Measurements from ENCODE around the gene RPP21.

Gene RPP21

DNA sequence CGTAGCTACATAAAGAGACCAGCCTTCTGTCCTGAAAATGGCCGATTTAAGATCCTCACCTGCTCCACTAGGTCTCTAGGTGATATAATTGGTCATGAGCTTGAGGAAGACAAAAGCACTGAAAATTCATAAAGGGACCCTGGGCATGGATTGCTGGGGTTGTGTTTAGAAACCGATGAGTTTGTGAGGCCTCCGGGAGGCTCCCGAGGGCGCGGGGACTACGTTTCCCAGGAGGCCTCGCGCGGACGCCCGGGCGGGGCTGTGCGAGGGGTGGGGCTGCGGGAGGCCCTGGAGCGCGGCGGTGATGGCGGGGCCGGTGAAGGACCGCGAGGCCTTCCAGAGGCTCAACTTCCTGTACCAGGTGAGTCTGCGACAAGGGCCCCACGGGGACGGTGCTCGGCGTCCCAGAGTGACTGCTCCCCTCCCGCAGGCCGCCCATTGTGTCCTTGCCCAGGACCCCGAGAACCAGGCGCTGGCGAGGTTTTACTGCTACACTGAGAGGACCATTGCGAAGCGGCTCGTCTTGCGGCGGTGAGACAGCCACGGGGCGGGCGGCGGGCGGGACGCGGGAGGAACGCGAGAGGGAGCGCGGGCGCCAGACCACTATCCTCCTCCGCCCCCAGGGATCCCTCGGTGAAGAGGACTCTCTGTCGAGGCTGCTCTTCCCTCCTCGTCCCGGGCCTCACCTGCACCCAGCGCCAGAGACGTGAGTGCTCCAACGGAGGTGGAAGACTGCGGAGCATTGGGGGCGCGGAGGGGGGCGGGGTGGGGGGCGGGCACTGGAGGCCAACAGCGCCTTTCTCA lies at the start of gene RPP21:
RPP21 (plus strand) TSS at position 289 of the 804 bp plus-strand sequence; CDS start at position 305, 16 bp downstream.
- in situ Hi-C loops (cut with MboI; ENCODE audit: low sequenced_read_pairs) = no loop called here

DNA sequence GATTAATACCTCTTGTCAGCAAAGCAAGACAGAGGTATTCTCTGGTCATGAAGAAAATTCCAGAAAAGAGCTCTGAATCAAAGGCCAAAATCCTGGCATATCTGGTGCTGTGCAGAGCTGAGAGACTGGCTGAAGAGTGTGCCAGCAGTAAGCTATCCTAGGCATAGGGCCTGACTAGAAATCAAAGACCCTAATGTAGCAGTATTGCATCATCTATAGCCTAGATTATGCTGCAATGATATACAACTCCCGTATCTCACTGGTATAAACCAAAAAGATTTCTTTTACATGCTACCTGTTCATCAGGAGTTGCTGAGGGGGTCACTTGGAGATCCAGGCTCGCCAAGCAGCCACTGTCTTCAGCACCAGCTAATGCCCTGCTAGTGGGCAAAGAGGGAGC lies 49.1 kb upstream of the RPP21 start:
- in situ Hi-C loops (cut with MboI; ENCODE audit: low sequenced_read_pairs) = no loop called here

DNA sequence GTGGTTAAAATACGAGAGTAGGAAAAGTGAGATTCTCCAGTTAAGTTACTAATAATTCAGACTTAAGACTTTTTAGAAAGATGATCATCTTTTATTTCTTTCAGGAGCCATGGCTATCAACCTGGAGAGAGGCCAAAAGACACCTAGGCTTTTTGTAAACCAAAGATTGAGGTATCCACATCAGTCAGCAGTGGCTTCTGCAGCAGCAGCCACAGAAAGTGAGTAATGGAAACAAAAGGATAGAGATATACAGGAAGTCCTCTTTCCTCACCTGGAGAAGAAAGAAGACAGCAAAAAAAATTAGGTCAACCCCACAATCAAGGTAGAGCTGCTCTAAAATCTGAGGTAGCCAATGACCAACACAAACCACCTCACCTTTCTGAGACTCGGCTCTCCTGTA lies 41.0 kb upstream of the RPP21 start:
- in situ Hi-C loops (cut with MboI; ENCODE audit: low sequenced_read_pairs) = no loop called here

DNA sequence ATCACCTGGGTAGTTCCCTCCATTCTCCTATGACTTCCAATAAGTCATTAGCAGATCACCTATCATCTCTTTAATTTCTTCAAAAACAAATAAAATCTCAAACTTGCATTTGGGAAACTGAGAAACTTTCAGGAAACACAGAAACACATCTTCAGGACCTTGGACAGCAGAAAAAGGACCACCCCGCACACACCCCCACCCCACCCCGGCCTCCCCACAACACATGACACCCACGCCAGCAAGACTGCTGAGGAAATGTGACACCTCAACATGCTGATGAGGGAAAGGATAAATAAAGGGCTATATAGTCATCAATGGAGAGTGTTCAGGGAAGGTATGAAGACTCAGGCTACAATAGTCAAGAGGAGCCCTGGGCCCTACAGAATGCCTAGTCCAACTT lies 33.9 kb upstream of the RPP21 start:
- in situ Hi-C loops (cut with MboI; ENCODE audit: low sequenced_read_pairs) = no loop called here

DNA sequence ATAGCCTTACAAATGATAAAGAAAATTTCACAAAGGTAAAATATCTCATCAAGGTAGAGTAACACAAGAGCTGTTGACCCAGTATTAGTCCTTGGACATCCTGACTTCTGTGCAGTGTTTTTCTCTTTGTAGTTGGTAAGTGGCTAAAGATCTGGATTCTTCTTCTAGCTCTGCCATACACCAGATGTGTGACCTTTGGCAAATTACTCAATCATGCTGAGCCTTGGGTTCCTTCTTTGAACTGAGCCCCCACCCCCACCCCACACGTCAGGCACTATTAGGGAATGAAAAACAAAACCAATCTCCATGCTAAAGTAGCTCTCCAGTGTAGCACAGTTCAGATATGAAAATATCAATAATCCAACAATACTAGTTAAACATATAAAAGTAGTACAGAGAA lies 33.3 kb upstream of the RPP21 start:
- in situ Hi-C loops (cut with MboI; ENCODE audit: low sequenced_read_pairs) = no loop called here

DNA sequence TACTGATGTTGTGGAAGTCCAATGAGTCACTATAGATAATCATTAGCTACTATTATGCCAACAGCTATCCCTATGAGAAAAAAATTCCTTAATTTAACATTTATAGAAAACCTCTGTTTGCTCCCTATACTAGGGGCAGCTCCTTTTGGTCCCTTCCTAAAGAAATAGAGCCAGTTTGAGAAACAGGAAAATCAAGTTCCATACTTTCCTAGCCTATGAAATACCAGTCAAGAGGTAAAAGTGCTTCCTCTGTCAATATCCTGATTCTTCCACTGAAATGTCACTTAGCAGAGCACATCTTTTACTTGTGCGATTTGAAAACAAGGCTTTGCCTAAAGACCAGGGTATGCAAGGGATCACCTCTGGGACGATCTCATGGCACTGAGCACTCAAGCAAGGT lies 32.7 kb upstream of the RPP21 start:
- in situ Hi-C loops (cut with MboI; ENCODE audit: low sequenced_read_pairs) = no loop called here

DNA sequence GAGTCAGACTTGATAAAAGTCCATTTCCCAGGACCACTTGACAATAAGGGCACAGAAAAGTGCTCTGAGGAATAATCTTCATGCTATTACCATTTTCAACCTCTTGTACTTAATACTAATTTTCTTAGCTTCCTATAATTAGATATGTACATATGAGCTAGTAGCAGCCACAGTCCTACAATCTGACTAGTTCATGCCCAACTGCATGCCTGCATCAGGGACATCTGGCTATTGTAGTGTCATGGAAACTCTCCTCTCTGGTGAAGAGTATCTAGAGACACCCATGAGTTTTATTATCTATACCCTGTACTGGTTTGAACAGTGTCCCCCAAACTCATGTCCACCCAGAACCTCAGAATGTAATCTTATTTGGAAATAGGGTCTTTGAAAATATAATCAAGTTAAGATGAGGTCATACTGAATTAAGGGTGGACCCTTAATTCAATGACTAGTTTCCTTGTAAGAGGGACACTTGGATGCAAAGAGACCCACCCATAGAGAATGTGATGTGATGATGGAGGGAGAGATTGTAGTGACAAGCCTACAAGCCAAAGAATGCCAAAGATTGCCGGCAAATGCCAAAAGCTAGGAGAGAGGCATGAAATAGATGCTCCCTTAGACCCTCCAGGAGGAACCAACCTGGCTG lies 32.2 kb upstream of the RPP21 start:
- in situ Hi-C loops (cut with MboI; ENCODE audit: low sequenced_read_pairs) = no loop called here

DNA sequence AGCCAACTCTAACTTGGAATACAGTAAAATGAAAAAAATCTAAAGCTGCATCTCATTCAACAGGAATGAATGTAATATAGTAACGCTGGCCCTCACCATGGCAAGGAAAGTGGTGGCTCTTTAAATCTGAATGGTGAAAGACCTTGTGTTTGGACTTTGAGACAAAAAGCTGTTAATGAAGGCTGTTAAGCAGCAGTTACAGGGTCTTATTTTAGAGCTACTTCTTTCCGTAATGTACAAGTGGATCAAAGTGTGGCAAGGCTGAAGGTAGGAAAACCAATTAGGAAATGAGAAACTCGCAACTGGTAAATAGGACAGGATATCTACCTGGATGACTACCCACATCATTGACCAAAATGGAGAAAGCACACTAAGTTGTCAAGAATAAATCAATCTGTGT lies 29.8 kb upstream of the RPP21 start:
- in situ Hi-C loops (cut with MboI; ENCODE audit: low sequenced_read_pairs) = no loop called here

DNA sequence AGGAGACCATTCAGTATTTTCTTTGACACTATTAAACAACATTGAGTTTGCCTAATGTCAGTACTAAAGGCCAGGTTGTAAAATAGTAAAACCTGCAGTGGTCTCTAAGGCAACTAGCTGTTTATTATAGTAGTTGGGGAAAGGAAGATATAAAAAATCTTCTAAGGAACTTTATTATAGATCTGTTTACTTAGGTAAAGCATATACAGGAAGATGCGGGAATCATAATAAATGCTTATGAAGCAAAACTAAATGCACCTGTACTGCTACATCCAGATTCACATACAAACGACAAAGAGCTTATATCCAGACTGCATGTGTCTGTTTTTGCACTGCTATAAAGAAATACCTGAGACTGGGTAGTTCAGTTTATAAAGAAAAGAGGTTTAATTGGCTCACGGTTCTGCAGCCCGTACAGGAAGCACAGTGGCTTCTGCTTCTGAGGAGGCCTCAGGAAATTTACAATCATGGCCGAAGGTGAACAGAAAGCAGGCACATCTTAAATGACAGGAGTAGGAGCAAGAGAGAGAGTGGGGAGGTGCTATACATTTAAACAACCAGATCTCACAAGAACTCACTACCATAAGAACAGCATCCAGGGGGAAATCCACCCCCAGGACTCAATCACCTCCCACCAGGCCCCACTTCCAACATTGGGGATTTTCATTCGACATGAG lies 26.9 kb upstream of the RPP21 start:
- in situ Hi-C loops (cut with MboI; ENCODE audit: low sequenced_read_pairs) = no loop called here

DNA sequence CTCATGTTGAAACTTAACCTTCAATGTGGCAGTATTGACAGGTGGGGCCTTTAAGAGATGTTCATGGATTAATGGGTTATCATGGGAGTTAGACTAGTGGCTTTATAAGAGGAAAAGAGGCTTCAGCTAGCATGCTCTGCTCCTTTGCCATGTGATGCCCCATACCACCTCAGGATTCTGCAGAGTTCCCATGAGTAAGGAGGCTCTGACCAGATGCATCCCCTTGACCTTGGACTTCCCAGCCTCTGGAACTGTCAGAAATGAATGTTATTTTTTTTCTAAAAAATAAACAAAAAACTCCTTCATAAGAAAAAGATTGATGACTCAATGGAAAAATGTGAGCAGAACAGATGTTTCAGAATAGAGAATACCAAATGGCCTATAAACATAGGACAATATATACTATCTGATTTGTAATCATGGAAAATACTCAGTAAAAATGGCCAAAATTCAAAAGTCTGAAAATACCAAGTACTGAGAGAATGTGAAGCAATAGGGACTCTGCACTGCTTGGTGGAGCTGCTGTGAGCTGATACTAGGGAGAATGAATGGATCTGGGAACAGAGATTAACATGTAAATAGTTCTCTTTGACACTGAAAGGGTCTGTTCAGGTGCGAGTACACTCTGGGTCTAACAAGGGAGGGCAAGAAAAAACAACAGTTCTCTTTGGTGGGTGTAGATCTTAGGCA lies 25.7 kb upstream of the RPP21 start:
- in situ Hi-C loops (cut with MboI; ENCODE audit: low sequenced_read_pairs) = no loop called here

DNA sequence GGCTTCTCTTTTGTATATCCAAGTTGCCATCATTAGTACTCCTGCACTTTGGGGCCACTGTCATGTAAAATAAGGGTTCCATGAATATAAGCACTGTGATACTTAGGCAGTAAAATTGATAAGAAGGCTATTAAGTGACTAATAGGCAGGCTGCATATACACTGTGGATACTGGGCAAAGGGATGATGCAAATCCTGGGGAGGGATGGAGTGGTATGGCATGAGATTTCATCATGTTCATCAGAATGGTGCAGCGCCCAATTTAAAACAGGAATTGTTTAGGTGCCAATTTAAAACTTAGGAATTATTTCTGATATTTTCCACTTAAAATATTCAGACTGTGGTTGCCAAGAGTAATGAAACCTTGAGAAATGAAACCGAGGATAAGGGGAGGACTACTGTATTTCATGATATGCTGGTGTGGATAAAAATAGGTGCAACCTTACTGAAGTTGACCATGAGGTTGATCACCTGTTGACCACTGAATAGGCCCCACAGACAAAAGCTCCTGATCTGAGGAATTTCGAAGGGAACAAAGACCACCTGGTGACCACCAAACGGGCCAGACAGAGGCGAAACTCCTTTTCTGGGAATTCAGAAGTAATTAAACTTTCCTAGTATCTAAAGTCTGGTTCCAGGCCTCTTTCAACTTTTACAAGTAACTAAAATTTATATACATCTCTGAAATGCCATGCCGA lies 23.1 kb upstream of the RPP21 start:
- in situ Hi-C loops (cut with MboI; ENCODE audit: low sequenced_read_pairs) = no loop called here

DNA sequence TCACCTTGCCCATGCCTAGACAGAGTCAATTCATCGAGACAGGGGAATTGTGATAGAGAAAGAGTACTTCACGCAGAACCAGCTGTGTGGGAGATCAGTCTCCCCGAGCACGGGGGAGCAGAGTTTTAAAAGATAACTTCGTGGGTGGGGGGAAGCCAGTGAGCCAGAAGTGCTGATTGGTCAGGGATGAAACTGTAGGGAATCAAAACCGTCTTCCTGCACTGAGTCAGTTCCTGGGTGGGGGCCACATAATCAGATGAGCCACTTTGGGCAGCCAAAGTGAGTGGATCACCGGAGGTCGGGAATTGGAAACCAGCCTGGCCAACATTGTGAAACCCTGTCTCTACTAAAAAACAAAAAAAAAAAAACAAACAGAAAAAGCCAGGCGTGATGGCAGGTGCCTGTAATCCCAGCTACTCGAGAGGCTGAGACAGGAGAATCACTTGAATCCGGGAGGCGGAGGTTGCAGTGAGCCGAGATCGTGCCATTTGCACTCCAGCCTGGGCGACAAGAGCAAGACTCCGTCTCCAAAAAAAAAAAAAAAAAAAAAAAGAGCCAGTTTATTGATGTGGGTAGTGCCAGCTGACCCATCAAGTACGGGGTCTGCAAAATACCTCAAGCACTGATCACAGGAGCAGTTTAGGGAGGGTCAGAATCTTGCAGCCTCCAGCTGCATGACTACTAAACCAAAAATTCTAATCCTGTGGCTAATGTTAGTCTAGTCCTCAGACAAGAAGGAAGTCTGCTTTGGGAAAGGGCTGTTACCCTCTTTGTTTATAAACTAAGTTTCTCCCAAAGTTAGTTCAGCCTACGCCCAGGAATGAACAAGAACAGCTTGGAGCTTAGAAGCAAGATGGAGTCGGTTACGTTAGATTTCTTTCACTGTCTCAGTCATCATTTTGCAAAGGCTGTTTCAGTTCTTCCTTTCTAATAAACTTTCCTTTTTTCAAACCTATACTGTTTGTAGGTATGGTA lies 22.1 kb upstream of the RPP21 start:
- in situ Hi-C loops (cut with MboI; ENCODE audit: low sequenced_read_pairs) = no loop called here

DNA sequence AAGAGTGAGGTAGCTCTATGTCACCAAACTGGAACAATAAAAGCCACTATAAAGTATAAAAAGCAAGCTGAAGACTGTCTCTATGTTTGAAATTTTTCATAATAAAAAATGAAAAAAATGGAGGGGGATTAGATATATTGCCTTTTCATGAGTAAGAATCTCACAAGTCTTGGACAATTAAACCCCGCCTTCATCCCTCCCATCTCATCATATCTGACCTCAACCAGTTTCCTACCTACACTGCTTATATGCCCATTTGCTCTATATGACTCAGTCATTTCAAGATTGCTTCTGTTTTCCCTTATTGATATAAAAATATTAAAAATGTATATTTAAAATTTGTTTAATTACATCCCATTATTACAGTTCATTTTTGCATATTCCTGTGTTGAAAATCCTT lies 21.1 kb upstream of the RPP21 start:
- in situ Hi-C loops (cut with MboI; ENCODE audit: low sequenced_read_pairs) = no loop called here

DNA sequence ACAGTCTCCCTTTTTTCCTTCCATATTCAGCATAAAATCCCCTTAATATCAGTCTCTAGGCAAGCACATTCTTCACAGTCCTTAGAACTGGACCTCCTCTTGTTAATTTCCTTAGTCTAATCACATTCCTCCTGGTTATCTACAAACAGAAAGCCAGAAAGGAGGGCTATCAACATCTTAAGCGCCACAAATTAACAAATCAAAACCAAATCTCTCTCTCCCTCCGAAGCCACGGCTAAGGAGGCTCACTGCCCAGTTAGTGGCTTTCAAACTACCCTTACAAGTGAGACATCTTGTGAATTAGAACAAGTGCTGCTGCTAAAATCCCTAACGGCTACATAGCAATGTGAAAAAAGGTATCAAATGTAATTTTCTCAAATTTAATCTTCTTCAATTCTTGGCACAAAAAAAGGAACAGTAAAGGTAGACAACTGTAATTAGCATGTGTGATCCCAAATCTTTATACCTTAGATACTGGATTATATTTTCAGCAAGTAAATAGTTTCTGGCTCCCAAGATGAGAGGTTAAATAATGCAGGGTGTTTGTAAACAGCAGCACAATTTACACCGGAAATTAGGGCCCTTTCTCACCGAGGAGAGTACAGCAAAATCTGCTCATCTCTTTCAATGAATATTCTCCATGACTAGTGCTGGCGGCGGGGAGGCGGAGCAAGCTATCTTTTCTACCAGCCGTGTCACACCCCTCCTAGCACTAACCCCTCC lies 19.6 kb upstream of the RPP21 start:
- in situ Hi-C loops (cut with MboI; ENCODE audit: low sequenced_read_pairs) = no loop called here

DNA sequence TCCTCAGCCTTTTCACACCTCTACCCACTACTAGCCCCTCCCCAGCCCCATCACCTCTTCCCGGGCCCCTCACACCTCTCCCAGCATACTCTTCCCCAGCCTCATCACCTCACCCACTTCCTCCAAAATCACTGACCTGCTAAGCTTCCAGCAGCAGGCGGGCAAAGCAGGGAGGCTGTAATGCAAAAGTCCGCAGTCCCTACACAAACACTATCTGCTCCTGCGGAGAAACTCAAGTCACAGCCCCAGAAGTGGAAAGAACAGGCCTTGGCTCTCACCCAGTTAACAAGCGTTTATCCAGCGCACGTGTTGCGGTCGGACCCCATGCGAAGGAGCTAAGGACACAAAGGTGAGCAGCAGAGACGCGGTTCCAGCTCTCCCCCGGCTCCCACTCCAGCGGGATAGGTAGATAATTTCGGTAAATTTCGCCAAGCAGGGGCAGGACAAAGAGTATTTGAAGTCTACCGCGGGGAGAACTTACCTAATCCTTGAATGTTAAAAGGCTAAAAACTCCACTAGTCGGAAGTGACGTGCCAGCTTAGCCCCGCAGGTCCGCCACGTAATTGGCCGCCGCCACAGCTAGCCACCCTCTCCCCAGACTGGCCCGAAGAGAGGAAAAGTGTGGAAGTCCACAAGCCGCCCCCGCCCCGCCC lies 19.0 kb upstream of the RPP21 start:
- in situ Hi-C loops (cut with MboI; ENCODE audit: low sequenced_read_pairs) = no loop called here

DNA sequence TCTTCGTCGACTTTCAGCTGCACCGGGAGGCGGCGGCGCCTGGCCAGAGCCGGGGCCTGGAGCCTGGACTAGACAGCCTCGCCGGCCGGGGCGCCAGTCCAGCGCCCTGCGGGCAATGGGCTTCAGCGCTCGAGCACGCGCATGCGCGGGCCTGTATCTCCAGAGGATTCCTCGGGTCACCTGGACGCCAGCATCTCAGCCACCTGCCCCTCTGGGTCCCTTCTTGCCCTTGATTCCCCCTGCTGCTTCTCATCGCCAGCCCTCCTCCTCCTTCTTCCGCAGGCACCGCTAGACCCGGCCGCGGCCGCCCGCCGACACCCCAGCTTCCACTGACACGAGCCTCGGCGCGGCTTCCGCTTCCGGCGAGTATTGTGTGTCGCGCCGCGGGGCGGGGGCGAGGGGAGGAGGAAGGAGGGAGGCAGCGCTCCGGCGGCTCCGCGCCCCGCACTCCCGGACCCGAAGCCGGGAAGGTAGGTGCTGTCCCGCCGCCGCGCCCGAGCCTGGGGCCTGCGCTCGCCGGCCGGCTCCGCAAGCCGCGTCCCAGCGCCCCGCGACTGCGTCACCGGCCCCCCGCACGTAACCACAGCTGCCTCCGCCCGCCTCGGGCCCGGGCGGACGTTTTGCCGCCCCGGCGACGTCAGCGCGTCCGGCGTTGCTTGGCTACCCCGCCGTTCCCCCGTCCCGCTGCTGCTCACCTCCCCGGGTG lies 18.3 kb upstream of the RPP21 start, which contains the start of gene TRIM39:
TRIM39 (plus strand) TSS at position 402 of the 706 bp plus-strand sequence. CDS start 2,391 bp downstream, outside the sequence.
- in situ Hi-C loops (cut with MboI; ENCODE audit: low sequenced_read_pairs) = no loop called here

DNA sequence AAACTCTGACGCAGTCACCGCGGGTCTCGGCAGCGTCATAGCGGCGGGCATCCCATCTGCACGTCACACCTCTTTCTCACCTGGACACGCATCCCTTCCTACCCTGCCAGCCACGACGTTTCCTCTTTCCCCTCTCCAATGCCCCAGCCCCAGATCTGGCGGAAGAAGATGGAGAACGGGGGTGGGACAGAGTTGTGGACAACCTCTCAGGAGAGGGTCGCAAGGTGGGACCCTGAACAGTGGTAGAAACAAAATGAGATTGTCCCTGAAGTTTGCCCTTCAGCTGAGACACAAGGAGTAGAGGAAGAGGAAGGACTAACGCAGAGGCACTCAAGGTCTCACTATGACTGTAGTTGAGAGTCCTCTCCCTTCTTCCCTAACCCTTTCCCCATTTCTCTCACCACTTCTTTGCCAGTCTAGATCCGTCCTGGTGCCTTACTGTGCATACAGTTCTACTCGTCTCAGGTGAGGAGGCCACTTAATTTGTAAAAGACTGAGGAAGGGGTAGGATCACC lies 17.7 kb upstream of the RPP21 start:
- in situ Hi-C loops (cut with MboI; ENCODE audit: low sequenced_read_pairs) = no loop called here

DNA sequence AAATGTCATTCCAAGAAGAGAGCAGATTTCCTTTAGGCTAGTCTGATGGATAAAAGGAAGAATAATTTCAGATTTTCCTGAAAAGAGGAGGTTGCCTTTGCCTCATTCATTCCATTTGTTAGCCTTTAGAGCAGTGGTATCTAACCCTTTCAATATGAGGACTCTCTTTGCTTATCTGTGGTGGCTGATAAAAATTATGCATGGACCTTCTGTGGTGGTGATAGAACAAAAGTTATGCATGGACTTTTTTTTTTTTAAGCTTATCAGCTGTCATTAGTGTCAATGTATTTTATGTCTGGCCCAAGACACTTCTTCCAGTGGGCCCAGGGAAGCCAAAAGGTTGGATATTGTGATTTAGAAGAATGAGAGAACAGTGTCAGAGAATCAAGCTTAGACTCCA lies 16.6 kb upstream of the RPP21 start:
- in situ Hi-C loops (cut with MboI; ENCODE audit: low sequenced_read_pairs) = no loop called here

Measured in HL-60/S4 treated with retinoic acid at 250 ng/mL for 4 days and 3 days (cell line).